NK-92 (cell line): ENCODE results near the gene KATNB1.

Source experiments
- DNase-seq: peaks from one replicate; lab custom pipeline; 2025; ENCODE audit not compliant: unreplicated experiment; lab: John Stamatoyannopoulos, UW

KATNB1 gene

DNA sequence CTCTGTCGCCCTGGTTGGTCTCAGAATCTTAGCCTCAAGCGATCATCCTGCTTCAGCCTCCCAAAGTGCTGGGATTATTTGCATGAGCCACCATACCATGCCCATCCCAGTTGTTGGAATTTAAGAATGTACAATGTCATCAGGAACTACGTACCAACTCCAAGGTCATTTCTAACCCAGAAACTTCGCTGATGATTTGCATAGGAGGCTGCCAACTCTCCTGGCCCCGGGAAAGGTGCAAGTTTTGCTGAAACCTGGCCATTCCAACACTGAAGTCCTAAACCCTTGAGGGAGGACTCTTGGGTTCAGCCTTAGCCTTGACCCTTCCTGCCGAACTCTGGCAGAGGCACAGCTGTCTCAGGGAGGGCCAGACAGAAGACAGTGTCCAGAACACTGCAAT lies 69.6 kb downstream of the KATNB1 start:
- DNase-seq, result no peak
